SK-N-MC (cell line): ENCODE results near the gene CEP164.

Experiments
- EZH2 ChIP-seq: fragments of 200-600 bp; sonication (generic); IDR thresholded peaks from one replicate; pipeline ENCODE4 v1.6.1; 2017; ENCODE audit warnings: antibody characterized with exemption
- FOXP2 ChIP-seq: optimal IDR thresholded peaks from 2 replicates; pipeline ENCODE3; 2011; ENCODE audit warnings: mild to moderate bottlenecking, moderate library complexity; ENCODE audit not compliant: insufficient read depth; ENCODE audit errors: extremely low read length, control extremely low read depth
- POLR2AphosphoS5 ChIP-seq: IDR thresholded peaks from 2 replicates; pipeline ENCODE4 v1.6.1; 2012; ENCODE audit warnings: mild to moderate bottlenecking, low read depth, low read length, borderline replicate concordance

DNA sequence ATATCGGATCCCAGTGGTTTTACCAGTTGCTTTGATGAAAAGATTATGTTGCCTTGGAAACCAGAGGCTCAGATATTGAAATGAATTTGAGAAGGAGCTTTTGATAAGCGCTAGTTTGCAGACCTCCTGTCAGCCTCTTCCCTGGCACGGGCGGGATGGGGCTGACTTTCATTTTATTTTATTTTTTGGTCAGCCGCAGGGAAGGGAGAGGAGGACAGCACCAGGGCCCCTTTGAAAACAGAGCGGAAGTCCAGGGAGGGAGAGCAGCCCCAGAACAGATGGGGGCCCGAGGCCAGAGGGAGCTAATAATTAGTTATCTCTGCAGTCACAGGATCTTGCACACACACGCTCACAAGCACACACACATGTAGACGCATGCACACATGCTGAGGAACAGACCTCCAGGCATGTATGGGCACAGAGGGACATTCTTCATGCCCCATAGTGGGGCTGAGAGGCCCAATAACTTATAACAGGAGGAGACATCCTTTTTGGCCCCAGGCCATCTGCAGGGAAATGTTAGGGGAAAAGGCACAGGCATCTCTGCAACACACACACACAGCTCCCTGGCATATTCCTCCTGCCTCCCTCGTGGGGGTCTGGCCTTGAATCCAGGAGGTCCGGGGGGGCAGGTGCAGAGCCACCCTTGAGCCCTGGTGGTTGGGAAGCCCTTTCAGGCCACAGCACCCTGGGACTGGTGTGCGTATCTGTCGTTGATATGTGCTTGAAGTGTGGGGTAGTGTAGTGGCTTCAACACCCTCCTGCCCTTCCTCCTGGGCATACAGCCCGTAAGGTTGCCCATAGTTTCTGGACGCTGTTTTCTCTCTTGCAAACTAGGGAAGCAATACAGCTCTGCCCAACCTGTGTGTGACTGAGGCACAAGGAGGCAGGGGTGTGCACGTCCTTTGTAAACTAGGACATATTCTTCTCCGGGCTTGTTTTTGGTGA lies 117.3 kb downstream of the CEP164 start:
- TF ChIP-seq POLR2AphosphoS5 = no peak
- no peak for TF ChIP-seq EZH2
- no peak for TF ChIP-seq FOXP2
